GM19238 (cell line): Measurements from ENCODE around the gene SERPINE2.

Experiments used
- DNase-seq: peaks from one replicate; pipeline ENCODE4 v3.0.0; 2011; ENCODE audit warnings: low spot score; ENCODE audit not compliant: insufficient read length

Gene SERPINE2, protein sequence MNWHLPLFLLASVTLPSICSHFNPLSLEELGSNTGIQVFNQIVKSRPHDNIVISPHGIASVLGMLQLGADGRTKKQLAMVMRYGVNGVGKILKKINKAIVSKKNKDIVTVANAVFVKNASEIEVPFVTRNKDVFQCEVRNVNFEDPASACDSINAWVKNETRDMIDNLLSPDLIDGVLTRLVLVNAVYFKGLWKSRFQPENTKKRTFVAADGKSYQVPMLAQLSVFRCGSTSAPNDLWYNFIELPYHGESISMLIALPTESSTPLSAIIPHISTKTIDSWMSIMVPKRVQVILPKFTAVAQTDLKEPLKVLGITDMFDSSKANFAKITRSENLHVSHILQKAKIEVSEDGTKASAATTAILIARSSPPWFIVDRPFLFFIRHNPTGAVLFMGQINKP

DNA sequence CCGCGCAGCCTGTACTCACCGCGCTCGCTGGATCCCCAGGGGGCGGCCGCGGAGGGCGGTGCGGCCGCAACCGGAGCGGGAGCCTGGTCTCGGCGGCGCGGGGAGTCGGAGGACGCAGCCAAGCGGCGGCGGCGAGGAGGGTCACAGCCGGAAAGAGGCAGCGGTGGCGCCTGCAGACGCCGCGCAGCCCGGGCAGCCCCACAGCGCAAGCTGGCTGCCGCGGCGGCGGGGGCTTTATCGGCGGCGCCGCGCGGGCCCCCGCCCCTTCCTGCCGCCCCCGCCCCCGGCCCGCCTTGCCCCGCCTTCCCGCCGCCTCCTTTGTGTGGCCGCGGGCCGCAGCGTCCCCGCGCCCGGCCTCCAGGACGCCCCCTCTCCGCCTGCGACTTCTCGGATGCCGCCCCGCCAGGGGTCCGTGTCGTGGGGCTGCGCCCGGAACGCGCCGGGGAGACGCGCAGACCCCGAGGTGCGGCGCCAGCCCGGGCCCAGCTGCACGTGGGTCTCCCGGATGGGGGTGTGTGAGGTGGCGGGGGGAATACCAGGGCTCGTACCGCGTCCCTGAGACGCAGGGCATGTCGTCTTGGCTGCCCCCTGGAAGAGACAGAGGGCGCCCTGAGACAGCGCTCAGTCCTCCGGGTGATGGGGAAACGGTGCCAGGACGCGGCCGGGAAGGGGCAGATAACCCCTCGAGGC lies at the start of gene SERPINE2:
SERPINE2 (minus strand) TSS at position 207 of the 690 bp plus-strand sequence. CDS start 37,386 bp downstream, outside the sequence.
- peak; percentile 40 for DNase-seq

DNA sequence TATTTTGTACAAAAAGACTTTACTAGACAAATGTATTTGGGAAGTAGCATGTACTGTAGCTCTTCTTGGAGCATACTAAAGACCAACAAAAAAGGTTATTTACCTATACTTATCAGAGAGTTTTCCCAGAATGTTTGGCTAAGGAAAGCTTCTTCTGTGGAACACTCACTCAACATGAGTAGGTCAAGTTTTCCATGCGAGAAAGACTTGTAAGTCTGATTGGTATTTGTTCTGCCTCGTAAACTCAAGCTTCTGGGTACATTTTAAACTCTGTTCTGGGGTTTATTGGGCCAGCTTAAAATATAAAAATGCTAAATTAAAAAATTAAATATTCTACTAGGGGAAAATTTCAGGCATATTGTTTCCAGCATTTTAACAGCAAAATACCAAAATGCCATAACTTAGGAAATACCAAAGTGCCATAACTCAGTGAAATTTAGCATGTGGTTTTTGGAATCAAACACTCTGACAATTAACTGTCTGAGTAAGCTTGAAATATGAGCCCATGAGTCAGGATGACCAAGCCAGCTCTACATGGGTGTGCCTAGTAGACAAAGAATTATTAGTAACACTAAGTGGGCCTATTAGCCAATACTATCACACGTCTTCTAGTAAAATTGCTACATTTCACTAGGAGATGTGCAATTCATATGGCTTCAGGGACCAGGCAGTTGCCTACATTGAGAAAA lies 47.3 kb upstream of the SERPINE2 start:
- DNase-seq, result no peak

DNA sequence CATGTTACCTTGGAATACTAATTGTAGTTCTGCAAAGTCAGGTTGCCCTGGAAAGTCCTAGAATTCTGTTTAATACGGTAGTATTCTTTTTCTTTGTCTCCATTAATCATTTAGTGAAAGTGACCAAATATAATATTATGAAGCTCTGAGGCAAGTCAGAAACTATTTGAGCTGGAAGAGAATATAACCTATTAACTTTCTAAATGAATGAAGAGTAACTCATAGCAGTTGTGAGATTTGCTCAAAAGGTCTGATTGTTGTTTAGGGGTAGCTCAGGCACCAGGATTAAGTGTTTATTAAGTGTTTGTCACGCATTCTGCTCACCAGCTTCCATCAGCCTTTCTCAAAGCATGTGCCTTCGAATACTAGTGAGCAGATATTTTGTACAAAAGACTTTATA lies 46.7 kb upstream of the SERPINE2 start:
- no peak for DNase-seq

DNA sequence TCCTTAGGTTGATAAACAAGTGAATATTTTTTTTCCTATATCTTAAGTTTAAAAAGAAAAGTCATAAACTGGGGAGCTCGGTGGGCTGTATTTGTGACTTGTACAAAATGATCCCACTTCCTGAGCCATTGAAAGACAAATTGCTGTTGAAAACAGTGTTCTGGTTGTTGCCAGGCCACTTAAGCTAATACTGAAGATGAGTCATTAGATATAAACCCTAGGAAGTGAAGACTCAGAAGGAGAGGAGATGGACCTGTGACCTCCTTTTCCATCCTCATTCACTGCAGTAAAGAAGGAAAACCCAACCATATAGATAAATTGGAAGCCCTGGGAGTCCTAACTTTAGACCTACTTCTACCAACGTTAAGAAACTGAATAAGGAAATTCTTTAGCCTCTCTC lies 46.2 kb upstream of the SERPINE2 start:
- DNase-seq, result no peak

DNA sequence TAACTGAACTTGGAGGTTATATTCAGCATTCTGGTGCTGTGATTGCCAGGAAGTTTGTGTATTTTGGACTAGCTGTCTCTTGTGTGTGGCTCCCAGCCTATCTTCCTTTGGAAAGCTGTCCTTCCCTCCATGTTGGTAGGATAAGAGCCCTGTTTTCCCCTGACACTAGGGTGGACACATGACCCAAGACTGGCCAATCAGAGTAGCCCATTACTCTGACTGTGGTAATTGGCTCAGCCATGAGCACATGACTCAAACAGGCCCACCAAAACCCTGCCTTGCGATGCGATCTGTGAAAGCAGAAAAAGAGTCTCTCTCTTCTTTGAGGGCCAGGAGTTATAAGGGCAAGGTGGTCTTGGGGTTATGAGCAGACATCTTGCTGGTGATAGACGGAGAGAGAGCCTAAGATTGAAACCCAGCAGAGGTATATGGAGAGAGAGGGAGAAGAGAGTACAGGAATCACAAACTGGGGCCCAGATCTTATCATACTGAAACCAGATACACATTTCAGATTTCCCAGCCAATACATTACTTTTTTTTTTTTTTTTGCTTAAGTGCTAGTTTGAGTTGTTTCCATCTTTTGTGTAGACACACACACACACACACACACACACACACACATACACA lies 45.3 kb upstream of the SERPINE2 start:
- no peak for DNase-seq

DNA sequence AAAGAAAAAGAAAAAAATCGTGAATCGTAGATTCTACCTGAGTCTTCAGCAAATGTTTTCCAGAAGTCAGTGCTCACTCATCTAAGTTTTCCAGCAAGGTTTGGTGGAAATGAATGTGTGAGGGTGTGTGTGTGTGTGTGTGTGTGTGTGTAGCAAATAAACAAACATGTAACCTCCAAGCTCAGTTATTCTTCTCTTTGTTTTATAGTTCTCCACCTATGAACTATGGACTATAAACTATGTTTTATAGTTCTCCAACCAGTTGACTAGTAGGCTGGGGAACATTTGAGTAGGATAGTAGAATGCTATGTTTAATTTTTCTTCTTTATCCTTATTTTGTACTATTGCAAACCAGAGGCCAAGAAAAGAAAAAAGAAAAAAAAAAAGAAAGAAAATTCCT lies 44.6 kb upstream of the SERPINE2 start:
- DNase-seq, result no peak

DNA sequence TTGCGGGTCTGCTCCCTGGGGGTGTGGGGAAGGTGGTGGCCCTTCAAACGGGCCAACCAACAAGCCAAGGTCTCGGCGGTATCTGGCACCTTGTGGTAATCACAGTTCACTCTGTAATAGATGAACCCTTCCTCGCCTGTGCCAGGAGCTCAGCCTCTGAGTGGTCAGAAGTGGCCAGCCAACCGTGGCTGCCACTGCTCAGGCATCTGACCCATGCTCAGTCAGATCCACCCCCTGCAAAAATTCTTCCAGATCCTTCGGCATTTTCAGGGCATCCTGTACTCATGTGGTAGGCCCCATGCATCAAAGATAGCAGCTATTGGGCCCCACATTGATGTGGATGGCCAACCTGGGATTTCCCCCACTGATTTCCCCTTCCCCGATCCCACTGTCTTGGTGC lies 39.6 kb upstream of the SERPINE2 start:
- DNase-seq, result no peak

DNA sequence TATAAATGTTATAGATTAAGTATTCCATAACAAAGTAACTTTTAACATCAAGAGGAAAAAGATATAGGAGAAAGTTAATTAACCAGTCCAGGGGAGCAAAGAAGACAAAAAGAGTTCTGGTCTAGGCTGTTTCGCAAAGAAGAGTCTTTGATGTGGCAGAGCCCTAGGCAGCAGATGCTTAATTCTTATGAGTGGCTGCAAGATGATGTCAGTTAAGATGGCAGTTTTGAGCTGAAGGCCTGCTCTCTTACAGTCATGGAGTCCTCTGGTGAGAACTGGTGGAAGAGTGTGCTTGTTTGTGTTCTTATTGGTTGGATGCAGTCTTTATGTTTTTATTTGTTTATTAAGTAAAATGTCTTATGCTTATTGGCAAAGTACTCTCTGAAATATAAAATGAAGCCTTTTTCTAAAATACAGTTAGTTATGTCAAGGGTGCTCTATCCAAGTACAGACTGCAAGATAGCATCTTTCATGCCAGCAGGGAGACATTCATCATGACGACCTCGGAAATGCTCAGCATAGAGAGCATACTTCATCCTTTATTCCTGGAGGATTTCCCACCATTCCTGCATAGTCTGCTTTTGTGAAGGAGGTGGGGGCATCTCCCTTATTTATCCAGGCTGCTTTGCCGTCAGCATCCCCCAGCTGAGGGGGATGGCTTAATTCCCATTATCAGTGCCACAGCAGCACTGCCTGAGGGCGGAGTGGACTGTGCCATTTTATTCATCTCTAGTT lies 38.9 kb upstream of the SERPINE2 start:
- no peak for DNase-seq

DNA sequence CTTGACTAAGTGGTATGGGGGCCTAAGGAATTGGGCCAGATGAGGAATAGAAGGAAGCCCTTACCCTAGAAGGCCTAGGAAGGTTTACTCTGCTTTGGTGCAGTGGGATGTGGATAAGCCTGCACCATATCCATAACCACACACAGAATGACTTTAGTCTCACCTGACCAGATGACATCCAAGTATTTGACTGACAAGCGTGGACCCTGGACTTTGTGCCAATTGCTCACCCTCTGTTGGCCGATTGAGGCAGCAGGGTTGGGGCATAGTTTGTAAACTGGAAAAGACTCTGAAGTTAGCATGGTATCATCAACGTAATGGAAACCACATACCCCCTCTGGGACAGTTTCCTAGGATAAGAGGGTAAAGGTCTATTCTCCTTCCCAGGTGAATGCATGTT lies 36.5 kb upstream of the SERPINE2 start:
- DNase-seq, result no peak

DNA sequence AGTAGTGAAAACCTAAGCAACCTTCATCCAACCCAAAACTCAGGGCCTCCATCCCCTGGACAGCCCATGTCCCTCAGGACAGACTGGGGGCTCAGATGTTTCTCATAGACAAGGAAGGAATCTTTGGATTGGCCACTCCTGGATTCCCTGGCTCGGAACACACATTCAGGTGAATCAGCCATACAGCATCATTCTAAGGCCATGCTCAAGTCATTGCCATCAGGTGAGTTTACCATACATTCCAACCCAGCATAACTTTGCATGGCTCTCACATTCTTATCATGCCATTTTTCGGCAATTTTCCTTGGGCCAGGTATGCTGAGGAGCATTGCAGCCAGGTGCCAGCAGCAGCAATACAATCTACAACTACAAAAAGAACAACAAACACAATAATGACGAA lies 34.6 kb upstream of the SERPINE2 start:
- DNase-seq, result no peak

DNA sequence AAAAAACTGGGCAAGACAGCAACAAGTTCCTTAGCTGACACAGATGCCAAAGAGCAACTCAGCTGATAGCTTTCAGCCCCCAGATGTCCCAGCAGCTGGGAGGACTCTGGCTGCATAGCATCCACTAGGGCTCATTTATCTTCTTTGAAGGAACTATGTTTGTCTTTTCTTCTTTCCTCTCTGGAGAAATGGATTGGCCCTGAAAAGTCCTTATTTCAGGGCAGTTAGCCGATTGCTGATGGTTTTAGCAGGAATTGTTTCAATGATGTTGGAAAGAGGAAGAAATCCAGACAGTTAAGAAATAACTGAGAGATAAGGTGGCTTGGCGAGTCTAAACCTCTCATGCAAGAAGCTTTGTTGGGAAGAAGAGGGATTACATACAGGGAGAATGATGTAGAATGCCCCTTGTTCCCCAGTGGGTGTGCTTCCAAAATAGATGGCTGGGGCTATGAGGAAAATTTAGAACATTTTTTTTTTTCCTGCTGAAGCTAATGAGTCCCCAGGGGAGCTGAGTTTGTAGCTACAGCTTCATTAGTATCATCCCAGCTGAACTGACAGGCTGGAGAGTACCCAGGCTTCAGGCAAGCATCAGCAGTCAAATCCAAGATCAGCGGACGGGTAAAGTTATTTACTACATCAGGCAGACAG lies 33.6 kb upstream of the SERPINE2 start:
- DNase-seq, result no peak

DNA sequence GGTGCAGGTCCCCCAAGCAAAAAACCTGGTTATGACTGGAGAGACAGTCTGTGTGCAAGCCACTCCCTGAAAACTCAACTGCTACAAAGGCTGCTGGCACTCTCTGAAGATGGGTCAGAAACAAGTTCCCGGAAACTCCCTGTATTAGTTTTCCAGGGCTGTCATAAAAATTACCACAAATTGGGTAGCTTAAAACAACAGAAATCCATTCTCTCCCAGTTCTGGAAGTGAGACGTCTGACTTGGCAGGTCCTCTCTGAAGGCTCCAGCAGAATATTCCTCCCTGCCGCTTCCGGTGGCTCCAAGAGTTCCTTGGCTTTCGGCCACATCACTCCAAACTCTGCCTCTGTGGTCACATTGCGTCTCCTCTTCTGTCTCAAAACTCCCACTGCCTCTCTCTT lies 30.1 kb upstream of the SERPINE2 start:
- no peak for DNase-seq

DNA sequence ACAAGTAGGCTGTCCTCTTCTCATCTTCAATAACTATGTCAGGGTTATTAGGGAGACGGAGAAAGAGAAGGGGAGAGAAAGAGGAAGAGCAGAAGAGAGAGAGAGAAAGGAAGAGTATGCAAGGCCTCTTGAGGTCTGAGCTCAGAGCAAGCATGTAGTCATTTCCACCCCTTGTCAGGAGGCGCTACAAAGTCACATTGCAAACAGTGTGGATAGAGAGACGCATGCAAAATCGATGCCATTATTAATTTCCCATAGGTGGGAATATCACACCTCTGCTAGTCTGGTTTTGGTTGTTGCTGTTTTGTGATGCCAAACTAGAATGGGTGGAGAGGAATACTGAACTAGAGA lies 24.2 kb upstream of the SERPINE2 start:
- DNase-seq, result no peak

DNA sequence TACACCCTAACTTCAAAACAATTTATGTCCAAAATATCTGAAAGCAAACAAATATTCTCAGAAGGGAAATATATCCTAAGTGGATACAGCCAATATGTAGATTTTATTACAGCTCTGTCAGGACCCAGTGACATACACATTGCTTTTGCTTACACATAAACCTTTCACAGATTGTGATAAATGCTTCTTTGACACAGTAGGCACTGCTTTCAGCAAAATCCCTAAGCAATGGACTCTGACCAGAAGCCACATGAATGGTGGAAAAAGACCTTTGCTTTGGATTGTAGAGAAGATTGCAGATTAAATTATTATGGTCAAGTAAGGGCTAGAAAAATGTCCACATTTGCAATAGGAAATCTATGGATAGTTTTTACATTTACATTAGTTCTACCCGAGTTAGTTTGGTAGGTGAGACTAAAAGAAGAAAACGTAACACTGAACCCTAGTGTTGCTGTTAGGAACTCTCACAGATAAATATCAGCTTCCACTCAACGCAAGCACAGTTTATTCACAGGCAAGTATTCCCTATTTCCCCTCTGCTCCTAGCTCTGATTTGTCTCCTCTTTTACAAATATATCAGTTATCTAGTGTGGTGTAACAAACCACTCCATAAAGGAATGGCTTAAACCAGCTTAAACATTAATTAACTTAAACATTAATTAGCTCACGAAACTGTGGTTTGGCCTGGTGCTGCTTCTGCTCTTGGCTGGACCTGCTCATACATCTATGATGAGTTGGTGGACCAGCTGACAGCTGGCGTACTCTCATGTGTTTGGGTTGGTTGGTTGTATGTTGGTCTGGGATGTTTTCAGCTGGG lies 23.6 kb upstream of the SERPINE2 start:
- no peak for DNase-seq

DNA sequence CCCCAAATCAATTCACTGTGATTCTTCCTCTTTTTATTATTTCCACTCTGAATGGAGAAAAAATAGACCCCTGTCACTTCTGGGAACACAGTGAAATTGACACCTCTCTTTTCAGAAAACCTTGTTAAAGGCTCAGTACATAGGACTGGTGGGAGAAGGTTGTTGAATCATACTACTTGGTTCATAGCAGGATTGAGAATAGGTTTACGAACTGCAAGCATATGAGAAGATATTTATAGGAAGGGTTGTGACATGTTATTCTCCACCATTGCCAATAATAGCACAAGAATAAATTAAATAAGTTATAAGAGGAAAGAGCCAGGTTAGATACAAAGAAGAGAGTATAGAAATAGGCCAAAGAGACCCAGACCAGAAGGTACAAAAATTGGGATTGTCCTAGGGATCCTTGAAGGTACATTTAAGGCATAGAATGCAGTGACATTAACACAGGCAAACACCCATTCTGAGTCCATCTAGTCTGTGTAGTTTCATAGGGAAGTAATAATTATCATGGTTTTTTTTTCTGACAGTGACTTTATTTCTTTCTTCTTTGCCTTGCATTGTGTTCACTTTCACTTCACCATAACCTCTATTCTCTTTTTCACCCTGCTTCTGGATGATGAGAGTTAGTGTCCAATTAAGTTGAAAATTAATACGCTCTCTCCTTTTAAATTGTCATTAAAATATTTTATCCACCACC lies 21.8 kb upstream of the SERPINE2 start:
- no peak for DNase-seq

DNA sequence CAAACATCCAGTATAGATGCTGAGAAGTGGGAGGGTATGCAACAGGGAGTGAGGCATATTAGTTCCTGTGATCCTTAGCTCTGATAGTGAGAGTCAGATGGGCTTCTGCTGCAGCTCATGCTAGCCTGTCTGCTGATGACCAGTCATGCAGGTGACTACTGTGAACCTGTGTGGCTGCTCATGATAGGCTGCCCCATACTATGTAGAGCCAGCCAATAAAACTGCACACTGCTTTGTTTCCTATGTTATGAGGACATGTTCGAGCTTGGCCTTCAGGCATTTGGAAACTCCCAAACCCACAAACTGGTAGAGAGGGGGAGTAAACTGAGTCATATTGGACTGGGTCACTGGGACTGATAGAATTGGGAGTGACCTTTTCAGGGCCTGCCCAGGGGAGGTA lies 20.1 kb upstream of the SERPINE2 start:
- no peak for DNase-seq

DNA sequence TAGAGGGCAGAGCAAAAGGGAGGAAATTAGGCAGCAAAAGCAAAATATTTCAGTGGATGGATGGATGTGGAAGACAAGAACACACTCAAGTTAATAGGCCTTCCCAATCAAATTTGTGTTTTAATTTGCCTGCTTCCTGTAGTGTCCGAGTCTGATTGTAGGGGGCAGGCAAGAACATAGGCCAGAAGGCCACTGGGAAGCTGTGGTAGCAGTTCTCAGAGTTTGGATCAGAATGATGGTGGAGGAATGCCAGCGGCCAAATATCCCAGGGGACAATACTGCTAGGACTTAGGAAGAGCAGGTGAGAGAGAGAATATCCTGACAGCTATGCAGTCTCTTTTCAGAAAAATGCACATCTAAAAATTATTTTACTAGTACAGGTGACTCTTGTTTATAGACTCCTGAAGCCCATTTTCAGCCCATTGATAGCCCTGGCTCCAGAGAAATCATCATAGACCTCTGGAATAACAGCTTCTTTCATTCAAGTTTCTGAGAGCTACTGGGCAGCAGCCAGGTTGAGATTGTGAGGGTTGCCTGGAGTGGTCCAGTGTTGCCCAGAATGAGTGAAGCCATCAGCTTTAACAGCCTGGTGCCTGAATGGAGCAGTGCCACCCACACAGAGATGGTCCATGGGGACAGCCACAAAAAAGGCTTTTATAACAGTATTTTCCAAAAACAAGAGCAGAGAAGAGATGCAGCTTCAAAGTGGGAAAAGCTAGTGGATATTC lies 19.1 kb upstream of the SERPINE2 start:
- DNase-seq, result no peak

DNA sequence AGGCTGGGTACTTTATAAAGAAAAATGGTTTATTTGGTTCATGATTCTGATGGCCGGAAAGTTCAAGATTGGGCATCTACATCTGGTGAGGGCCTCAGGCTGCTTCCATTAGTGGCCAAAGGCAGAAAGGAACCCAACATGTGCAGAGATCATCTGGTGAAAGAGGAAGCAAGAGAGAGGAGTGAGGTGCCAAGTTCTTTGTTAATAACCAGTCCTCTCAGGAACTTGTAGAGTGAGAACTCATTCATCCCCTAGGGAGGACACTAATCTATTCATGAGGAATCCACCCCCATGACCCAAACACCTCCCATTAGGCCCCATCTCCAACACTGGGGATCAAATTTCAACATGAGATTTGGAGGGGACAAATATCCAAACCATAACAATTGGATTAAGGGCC lies 17.8 kb upstream of the SERPINE2 start:
- no peak for DNase-seq

DNA sequence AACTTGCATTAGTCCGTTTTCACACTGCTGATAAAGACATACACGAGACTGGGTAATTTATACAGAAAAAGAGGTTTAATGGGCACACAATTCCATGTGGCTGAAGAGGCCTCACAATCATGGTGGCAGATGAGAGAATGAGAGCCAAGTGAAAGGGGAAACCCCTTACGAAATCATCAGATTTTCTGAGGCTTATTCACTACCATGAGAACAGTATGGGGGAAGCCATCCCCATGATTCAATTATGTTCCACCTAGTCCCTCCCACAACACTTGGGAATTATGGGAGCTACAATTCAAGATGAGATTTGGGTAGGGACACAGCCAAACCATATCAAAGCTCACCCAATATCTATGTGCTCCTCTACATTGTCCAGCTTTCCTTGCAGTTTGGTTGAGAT lies 16.0 kb upstream of the SERPINE2 start:
- DNase-seq, result no peak
